Central memory CD4-positive, alpha-beta T cell (primary cell): ENCODE results near the gene AGBL2.
"Not testable (repeated sequence)": the region's sequence is repeated elsewhere in the genome, so short reads cannot be mapped to it uniquely, and the experiment has no call there.

ENCODE experiments used
- DNase-seq: peaks from one replicate; pipeline ENCODE4 v3.0.0; 2022
- total RNA-seq, 3 experiments: gene quantifications; one replicate each; lab custom pipeline; 2026; lab: John Stamatoyannopoulos, UW

The AGBL2 gene
- 0.81 to 6.8 (median 3.3) reads per million in 3 experiments for total RNA-seq

DNA sequence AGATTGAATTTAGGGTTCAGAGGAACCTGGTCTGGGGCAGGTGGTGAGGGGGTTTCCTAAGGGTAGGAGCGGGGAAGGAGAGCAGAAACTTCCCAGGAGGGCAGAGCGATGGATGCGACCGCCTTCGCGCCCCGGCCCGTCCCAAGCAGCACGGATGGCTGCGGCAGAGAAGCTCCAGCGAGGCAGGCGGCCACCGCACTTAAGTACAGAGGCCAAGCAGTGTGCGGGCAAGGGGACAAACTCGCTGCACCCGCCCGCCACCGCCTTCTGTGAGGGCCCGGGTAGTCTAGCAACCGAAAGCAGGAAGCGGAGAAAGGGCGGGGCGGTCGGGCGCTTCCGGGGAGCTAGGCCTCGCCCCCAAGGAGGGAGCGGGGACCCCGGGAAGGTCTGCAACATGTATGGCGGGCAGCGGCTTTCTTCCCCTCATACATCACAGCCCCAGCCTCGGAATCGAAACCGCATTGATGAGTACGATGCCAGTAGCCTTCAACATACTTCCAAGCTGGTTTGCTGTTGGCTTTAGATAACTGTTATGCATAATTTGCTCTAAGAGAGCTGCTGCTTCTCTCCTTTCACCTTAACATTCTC, at the start of gene AGBL2:
AGBL2 (minus strand) TSS at position 288 of the 588 bp plus-strand sequence. CDS start 719 bp downstream, outside the sequence.
- DNase-seq = peak; percentile 78

- not testable (repeated sequence) for DNase-seq
Measured at GRCh38 chr11:47759291-47759690, 44.1 kb upstream of the AGBL2 start.

DNA sequence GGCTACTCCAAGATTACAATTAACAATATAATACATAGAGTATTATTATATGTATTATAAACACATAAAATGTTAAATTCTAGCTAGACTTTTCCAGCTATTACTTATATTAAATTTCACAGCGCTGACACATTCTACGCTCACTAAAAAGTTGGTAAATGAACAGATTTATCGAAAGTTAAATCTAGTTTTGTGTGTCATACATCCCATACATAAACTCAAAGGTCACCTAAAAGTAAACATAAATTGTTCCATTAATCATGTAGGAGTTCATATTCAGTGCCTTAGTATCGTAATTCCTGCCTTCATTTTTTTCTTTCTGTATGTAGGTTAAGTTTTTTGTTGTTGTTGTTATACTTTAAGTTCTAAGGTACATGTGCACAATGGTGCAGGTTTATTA, 41.0 kb upstream of the AGBL2 start:
- no peak for DNase-seq

DNA sequence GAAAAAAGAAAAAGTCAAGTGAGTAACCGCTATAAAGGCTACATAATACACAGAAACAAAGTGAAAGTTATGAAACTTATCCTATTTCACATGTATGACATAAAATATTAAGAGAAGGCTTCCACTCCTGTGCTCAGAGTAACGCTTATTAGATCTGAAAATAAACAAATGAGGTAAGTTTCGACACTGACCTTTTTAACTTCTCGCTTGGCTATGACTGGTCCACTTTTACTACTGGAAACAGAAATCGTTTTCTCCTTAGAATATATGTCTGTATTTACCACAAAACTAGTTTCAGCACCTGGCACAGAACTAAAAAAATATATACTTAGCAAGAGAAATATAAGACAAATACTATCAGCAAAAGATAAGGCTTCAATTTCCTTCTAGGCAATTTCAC, 35.6 kb upstream of the AGBL2 start:
- DNase-seq = no peak

GRCh38 chr11:47742494-47742893, 27.3 kb upstream of the AGBL2 start:
- DNase-seq = not testable (repeated sequence)

DNA sequence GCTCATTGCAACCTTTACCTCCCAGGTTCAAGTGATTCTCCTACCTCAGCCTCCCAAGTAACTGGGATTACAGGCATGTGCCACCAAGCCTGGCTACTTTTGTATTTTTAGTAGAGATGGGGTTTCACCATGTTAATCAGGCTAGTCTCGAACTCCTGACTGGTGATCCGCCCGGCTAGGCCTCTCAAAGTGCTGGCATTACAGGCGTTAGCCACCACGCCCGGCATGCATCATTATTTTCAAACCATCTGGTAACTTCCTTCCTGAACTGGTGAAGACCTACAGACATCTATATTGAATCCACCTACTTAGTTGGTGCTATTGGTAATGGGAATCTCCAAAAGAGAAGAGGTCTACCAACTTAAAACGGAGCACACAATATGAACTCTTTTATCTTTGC, 22.6 kb upstream of the AGBL2 start:
- not testable (repeated sequence) for DNase-seq

DNA sequence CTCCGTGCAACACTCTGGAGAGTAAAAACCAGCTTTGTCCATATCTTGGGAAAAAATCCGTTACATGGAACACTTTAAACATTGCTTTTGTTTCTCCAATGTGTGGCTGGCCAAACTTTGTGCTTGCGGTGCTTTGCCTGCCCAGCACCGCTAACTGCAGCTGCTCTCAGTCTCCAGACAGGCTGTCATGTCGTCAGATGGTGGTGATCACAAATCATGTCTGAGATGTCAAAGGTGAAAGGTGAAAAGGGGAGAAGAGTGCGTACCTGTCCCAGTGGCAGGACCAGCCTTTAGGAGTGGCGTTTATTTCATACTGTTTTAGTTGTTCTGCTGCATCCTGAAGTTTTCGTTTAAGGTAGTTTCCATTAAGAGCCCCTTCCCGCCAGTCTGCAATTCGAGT, 17.1 kb upstream of the AGBL2 start:
- no peak for DNase-seq

GRCh38 chr11:47731475-47731874, 16.3 kb upstream of the AGBL2 start:
- DNase-seq = no peak

DNA sequence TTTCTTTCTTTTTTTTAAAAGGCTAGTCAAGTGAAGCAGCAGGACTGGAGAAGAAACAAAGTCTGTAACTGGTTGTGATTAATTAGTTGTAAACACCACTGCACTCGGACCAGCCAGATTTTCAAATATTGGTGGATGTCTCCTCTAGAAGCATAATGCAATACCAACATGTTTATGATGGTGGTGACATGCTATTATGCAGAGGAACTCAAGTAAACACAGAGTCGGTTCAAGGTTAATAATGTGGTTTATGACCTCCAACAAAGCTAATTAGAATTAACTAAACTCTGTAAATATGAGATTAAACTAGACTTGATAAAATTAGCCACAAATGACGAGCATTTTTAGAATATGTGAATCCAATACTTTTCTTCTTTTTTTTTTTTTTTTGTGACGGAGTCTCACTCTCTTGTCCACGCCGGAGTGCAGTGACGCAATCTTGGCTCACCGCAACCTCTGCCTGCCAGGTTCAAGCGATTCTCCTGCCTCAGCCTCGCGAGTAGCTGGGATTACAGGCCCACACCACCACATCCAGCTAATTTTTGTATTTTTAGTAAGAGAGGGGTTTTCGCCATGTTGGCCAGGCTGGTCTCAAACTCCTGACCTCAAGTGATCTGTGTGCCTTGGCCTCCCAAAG, 11.8 kb upstream of the AGBL2 start:
- no peak for DNase-seq

DNA sequence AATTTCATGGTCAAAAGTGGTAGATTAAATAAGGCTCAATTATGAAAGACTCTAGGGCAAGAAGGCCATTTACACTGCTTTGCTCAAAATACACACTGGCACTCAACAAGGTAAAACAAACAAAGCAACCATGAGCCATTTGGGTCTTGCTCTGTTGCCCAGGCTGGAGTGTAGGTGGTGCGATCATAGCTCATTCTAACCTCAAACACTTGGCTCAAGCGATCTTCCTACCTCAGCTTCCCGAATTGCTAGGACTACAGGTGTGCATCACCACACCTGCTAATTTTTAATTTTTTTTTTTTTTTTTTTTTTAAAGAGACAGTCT, 10.9 kb upstream of the AGBL2 start:
- no peak for DNase-seq

- no peak for DNase-seq
Measured at GRCh38 chr11:47725442-47726117, 10.4 kb upstream of the AGBL2 start.

DNA sequence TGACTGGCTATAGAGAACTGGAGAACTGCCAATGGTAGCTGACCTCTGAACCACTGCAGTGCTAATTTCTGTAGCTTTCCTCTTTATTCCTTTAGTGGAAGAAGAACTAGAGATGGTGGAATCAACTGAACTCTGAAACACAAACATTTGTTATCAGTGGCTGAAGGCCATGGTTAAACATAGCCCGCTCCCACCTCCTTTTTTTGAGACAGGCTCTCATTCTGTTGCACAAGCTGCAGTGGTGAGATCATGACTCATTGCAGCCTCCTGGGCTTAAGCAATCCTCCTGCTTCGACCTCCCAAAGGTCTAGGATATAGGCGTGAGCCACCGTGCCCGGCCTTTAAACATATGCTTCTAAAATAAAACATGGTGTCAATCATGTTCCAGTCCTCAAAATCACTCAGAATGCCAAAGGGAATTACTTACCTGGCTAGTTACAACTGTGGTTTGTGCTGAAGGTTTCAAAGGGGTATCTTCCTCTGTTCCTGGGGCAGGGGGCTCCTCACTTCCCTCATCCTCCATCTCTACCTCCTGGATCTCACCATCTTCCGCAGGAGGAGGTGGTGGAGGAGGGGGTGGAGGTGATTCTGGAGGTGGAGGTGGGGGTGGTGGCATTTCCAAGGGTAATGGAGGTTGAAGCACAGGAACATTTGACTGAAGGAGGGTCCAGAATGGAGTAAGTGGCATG, 9.0 kb upstream of the AGBL2 start:
- DNase-seq = no peak

DNA sequence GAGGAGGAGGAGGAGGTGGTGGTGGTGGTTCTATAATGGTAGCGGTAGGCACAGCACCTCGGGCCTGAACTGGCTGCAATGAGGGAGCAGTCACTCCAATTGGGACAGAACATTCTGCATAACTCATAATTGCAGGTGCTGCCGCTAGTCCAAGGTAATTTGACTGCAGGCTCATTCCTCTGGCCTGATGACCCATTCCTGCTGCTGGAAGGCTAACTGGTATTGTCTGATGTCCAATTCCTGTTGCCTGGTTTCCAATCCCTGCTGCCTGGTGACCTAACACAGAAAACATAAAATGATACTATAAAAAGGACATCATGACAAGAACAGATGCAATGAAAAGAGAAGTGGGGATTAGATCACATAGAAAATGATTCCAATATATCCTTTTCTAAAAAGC, 7.9 kb upstream of the AGBL2 start:
- no peak for DNase-seq

- no peak for DNase-seq
Measured at GRCh38 chr11:47720651-47721050, 5.5 kb upstream of the AGBL2 start.

GRCh38 chr11:47716692-47717091, 1.5 kb upstream of the AGBL2 start:
- no peak for DNase-seq

GRCh38 chr11:47714554-47715081, 551 bp downstream of the AGBL2 start:
- DNase-seq = no peak

GRCh38 chr11:47711816-47712215, 3.4 kb downstream of the AGBL2 start:
- no peak for DNase-seq

GRCh38 chr11:47711225-47711624, 3.9 kb downstream of the AGBL2 start:
- DNase-seq = no peak

DNA sequence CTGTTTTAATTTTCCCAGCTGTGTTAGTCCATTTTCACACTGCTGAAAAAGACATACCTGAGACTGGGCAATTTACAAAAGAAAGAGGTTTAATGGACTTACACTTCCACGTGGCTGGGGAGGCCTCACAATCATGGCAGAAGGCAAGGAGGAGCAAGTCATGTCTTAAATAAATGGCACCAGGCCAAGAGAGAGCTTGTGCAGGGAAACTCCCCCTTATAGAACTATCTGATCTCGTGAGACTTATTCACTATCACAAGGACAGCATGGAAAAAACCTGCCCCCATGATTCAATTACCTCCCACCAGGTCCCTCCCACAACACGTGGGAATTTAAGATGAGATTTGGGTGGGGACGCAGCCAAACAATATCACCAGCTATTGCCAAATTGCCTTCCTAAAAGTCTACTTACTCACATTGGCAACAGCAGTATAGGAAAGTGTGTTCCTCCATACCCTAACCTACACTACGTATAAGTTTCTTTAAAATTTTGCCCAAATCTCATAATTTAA, 7.8 kb downstream of the AGBL2 start:
- not testable (repeated sequence) for DNase-seq

GRCh38 chr11:47705721-47706120, 9.4 kb downstream of the AGBL2 start:
- DNase-seq = no peak

GRCh38 chr11:47691979-47692378, 23.2 kb downstream of the AGBL2 start:
- DNase-seq = no peak

DNA sequence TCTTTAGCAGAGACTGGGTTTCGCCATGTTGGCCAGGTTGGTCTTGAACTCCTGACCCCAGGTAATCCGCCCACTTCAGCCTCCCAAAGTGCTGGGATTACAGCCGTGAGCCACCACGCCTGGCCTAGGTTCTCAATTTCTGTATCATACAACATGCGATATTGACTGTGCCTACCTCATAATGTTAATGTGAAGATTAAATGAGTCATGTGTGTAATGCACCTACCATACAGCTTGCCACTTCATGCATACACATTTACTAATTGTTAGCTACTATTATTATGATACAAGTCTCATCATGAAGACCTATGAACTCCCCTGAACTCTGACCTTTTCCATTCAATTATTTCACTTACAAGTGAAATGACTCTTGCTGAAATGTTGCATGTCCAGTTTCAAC, 25.7 kb downstream of the AGBL2 start:
- no peak for DNase-seq

GRCh38 chr11:47688991-47689390, 26.2 kb downstream of the AGBL2 start:
- no peak for DNase-seq
